Measurements from ENCODE around the gene KNDC1. TPM values are rescaled to one million over a fixed set of nuclear protein-coding genes. Genes with fewer than 3 reads are reported as not detected.

The KNDC1 gene
- polyA plus RNA-seq, 1 donor (not counting 4 experiments of a cell fraction or from before 2014, with no cell fraction given), result 0.20 TPM

DNA sequence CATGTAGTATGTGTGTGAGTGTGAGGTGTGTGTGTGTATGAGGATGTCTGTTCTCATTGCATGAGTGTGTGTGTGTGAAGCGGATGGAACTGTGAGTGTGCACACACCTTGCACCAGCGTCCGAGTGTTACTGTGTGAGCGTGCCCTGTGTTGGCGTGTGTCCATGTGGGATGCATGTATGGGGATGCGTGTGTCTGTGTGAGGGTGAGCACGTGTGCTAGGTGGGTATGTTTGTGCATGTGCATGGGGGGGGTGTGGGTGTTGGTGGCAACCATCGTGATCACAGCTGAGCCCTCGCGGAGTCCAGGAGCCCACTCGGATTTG is 6.4 kb downstream of the KNDC1 start:
- no peaks in the 10 kb centered on the region for H3K36me3 ChIP-seq (ENCODE audit: control insufficient read depth in 2 of 2, extremely low read depth in 1 of 2, insufficient read depth in 2 of 2, low read length in 2 of 2)
- no peak for FAIRE-seq
- H3K4me3 ChIP-seq (ENCODE audit: control insufficient read depth in 2 of 3, extremely low read depth in 1 of 3, insufficient read depth in 2 of 3, low read depth in 1 of 3, low read length in 3 of 3), result no peak overlapping the region
- peaks cover 3% of the 10 kb centered on the region for H3K9me3 ChIP-seq (ENCODE audit: control insufficient read depth, low read depth, low read length)
- no peaks in the 10 kb centered on the region for H4K20me1 ChIP-seq (ENCODE audit: control insufficient read depth, extremely low read depth, insufficient read depth, low read length)
- H3K9me1 ChIP-seq (ENCODE audit: control insufficient read depth, extremely low read depth, insufficient read depth, low read length), result no peaks in the 10 kb centered on the region
- H3K27me3 ChIP-seq (ENCODE audit: control insufficient read depth, extremely low read depth, insufficient read depth, low read length), result peaks cover 18% of the 10 kb centered on the region
- H2AFZ ChIP-seq (ENCODE audit: control insufficient read depth, low read length), result no peak overlapping the region
- H3K4me1 ChIP-seq (ENCODE audit: control insufficient read depth, extremely low read depth, insufficient read depth, low read length), result no peaks in the 10 kb centered on the region
- H3K27ac ChIP-seq (ENCODE audit: control insufficient read depth, insufficient read depth, low read length), result no peak overlapping the region
- DNase-seq (ENCODE audit: low read depth, low spot score), result no peak
- H3K79me2 ChIP-seq (ENCODE audit: control insufficient read depth, insufficient read depth, low read length), result no peaks in the 10 kb centered on the region
- TF ChIP-seq, protein P1, sequence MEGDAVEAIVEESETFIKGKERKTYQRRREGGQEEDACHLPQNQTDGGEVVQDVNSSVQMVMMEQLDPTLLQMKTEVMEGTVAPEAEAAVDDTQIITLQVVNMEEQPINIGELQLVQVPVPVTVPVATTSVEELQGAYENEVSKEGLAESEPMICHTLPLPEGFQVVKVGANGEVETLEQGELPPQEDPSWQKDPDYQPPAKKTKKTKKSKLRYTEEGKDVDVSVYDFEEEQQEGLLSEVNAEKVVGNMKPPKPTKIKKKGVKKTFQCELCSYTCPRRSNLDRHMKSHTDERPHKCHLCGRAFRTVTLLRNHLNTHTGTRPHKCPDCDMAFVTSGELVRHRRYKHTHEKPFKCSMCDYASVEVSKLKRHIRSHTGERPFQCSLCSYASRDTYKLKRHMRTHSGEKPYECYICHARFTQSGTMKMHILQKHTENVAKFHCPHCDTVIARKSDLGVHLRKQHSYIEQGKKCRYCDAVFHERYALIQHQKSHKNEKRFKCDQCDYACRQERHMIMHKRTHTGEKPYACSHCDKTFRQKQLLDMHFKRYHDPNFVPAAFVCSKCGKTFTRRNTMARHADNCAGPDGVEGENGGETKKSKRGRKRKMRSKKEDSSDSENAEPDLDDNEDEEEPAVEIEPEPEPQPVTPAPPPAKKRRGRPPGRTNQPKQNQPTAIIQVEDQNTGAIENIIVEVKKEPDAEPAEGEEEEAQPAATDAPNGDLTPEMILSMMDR (optimal IDR thresholded peaks at IDR 0.05 in 1 of 3, IDR thresholded peaks at IDR 0.05 in 1 of 3, conservative IDR thresholded peaks at IDR 0.05 in 1 of 3; ENCODE audit: extremely low read depth in 1 of 3, insufficient read depth in 2 of 3, low read length in 3 of 3), result no peak
- TF ChIP-seq EZH2 (IDR thresholded peaks at IDR 0.05; ENCODE audit: low read length), result no peak
- no peak overlapping the region for H3K4me2 ChIP-seq (ENCODE audit: control insufficient read depth, extremely low read depth, insufficient read depth, low read depth, low read length)
- dilution Hi-C loops (cut with MboI; ENCODE audit: extremely low pct_ligation_motif_present, low sequenced_read_pairs), result no loop called here
- no peak overlapping the region for H3K9ac ChIP-seq (ENCODE audit: control insufficient read depth, extremely low read depth, insufficient read depth, low read length)

DNA sequence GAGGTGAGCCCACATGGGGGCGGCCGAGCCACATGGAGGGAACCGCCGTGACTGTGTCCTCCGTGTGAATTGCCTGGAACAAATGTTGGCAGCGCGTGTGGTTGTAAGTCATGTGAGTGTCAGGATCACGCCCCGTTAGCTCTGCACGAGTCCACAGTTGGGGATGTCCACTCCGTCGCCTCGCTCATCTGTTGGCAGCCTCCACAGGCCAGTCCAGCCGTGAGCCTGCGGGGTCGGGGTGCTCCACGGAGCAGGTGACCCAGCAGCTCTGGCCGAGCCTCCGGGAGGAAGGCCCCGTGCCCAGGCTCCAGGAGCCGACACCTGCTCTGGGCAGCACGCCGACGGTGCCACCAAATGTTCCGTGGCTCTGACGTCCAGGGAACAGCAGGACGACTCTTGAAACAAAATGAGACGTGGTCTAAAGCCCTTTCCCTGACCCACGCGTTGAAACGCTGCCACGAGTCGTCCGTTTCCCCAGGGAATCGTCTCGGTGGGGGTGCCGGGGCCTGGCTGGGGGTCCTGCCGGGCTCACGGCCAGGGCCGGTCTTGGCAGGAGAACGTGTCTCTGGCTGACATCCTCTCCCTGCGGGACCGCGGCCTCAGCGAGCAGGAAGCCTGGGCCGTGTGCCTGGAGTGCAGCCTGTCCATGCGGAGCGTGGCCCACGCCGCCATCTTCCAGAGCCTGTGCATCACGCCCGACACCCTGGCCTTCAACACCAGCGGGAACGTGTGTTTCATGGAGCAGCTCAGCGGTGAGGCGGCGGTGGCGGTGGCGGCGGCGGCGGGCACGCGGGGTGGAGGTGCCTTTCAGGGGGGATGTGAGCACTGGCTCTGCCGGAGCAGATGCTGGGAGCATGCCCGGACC is 7.0 kb downstream of the KNDC1 start:
- no peak for DNase-seq (ENCODE audit: low read depth, low spot score)
- Histone ChIP-seq H3K36me3 (ENCODE audit: control insufficient read depth in 2 of 2, extremely low read depth in 1 of 2, insufficient read depth in 2 of 2, low read length in 2 of 2) (no peaks in the 10 kb centered on the region), H3K27me3 (ENCODE audit: control insufficient read depth, extremely low read depth, insufficient read depth, low read length) (peaks cover 12% of the 10 kb centered on the region), H2AFZ (ENCODE audit: control insufficient read depth, low read length) (no peak overlapping the region), H3K9ac (ENCODE audit: control insufficient read depth, extremely low read depth, insufficient read depth, low read length) (no peak overlapping the region), H3K79me2 (ENCODE audit: control insufficient read depth, insufficient read depth, low read length) (no peaks in the 10 kb centered on the region), H3K4me3 (ENCODE audit: control insufficient read depth in 2 of 3, extremely low read depth in 1 of 3, insufficient read depth in 2 of 3, low read depth in 1 of 3, low read length in 3 of 3) (no peak overlapping the region), H3K4me1 (ENCODE audit: control insufficient read depth, extremely low read depth, insufficient read depth, low read length) (no peaks in the 10 kb centered on the region), H3K4me2 (ENCODE audit: control insufficient read depth, extremely low read depth, insufficient read depth, low read depth, low read length) (no peak overlapping the region), H3K27ac (ENCODE audit: control insufficient read depth, insufficient read depth, low read length) (no peak overlapping the region), H4K20me1 (ENCODE audit: control insufficient read depth, extremely low read depth, insufficient read depth, low read length) (no peaks in the 10 kb centered on the region), H3K9me1 (ENCODE audit: control insufficient read depth, extremely low read depth, insufficient read depth, low read length) (no peaks in the 10 kb centered on the region), H3K9me3 (ENCODE audit: control insufficient read depth, low read depth, low read length) (peaks cover 3% of the 10 kb centered on the region)
- TF ChIP-seq EZH2 (IDR thresholded peaks at IDR 0.05; ENCODE audit: low read length), result no peak
- TF ChIP-seq, protein P1 (optimal IDR thresholded peaks at IDR 0.05 in 1 of 3, IDR thresholded peaks at IDR 0.05 in 1 of 3, conservative IDR thresholded peaks at IDR 0.05 in 1 of 3; ENCODE audit: extremely low read depth in 1 of 3, insufficient read depth in 2 of 3, low read length in 3 of 3), result no peak
- dilution Hi-C loops (cut with MboI; ENCODE audit: extremely low pct_ligation_motif_present, low sequenced_read_pairs), result no loop called here
- FAIRE-seq, result no peak
